ENCODE measurements around the gene ALG9.
"Not testable (repeated sequence)": the region's sequence is repeated elsewhere in the genome, so short reads cannot be mapped to it uniquely, and the experiment has no call there.

ALG9 gene

GRCh38 chr11:111909378-111909777, 38.0 kb upstream of the ALG9 start:
- CTCF ChIA-PET = interaction anchor here (1.2 to 3.3 kb wide), 3 partner anchors 12 to 22 kb away, joined by 3 to 13 read pairs (median 3); no protein-coding TSS in a partner anchor
- TF ChIP-seq CTCF (IDR thresholded peaks at IDR 0.05; ENCODE audit: control extremely low read depth, extremely low read depth, low read depth, missing control alignments) = no peak
- POLR2A ChIA-PET = no interaction called here
- DNase-seq (ENCODE audit: extremely low spot score) = no peak

GRCh38 chr11:111908639-111909305, 37.4 kb upstream of the ALG9 start:
- no peak for TF ChIP-seq CTCF (IDR thresholded peaks at IDR 0.05; ENCODE audit: control extremely low read depth, extremely low read depth, low read depth, missing control alignments)
- POLR2A ChIA-PET = no interaction called here
- CTCF ChIA-PET = interaction anchor here (1.2 to 3.3 kb wide), 4 partner anchors 11 to 23 kb away, joined by 3 to 13 read pairs (median 5); no protein-coding TSS in a partner anchor

GRCh38 chr11:111906680-111907079, 35.3 kb upstream of the ALG9 start:
- no peak for TF ChIP-seq CTCF (IDR thresholded peaks at IDR 0.05; ENCODE audit: control extremely low read depth, extremely low read depth, low read depth, missing control alignments)
- POLR2A ChIA-PET = no interaction called here
- no peak for DNase-seq (ENCODE audit: extremely low spot score)
- CTCF ChIA-PET = interaction anchor here (0.9 kb wide), 1 partner anchor 11 kb away, joined by 5 read pairs; no protein-coding TSS in a partner anchor

More at GRCh38 chr11:111908639-111909305, 37.4 kb upstream of the ALG9 start:
- no peak for DNase-seq (ENCODE audit: extremely low spot score)

- DNase-seq (ENCODE audit: extremely low spot score) = no peak
- CTCF ChIA-PET = interaction anchor here (1.3 kb wide), 1 partner anchor 9 kb away, joined by 3 read pairs; no protein-coding TSS in a partner anchor
- TF ChIP-seq CTCF (IDR thresholded peaks at IDR 0.05; ENCODE audit: control extremely low read depth, extremely low read depth, low read depth, missing control alignments) = no peak
- POLR2A ChIA-PET = no interaction called here
Observed at GRCh38 chr11:111905411-111905810, 34.0 kb upstream of the ALG9 start.

DNA sequence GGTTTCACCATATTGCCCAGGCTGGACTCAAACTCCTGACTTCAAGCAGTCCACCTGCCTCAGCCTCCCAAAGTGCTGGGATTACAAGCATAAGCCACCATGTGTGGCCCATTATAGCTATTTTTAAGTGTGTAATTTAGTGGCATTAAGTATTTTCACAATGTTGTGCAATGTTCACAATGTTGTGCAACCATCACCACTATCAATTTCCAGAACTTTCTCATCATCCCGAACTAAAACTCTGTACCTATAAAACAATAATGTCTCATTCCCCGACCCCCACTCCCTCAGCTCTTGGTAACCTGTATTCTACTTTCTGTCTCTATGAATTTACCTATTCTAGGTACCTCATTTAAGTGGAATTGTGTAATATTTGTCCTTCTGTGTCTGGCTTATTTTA, 15.5 kb upstream of the ALG9 start:
- TF ChIP-seq CTCF (IDR thresholded peaks at IDR 0.05; ENCODE audit: control extremely low read depth, extremely low read depth, low read depth, missing control alignments) = no peak
- DNase-seq (ENCODE audit: extremely low spot score) = no peak
- POLR2A ChIA-PET = no interaction called here
- CTCF ChIA-PET = interaction anchor here (1.1 to 2.0 kb wide), 3 partner anchors 15 to 109 kb away, joined by 3 to 5 read pairs (median 4); partner anchors contain the start of gene ALG9

DNA sequence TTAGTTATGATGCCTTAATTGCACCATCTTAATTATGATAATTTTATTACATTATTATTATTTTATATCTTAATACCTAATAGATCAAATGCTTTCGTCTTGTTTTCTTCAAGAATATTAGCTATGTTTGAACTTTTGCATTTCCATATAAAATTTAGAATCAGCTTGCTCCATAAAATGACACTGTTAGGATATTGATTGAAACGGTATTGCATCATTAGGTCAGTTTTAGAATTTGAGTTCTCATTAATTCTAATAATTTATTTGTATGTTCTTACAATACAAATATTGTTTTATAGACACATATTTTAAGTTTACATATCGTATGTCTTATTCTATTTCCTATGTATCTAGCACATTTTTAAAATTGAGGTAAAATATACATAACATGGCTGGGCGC, 14.7 kb upstream of the ALG9 start:
- ChIA-PET CTCF (interaction anchor here (0.7 to 2.0 kb wide), 5 partner anchors 9 to 109 kb away, joined by 3 to 5 read pairs (median 3); no protein-coding TSS in a partner anchor), POLR2A (no interaction called here)
- TF ChIP-seq CTCF (IDR thresholded peaks at IDR 0.05; ENCODE audit: control extremely low read depth, extremely low read depth, low read depth, missing control alignments) = no peak
- no peak for DNase-seq (ENCODE audit: extremely low spot score)

- not testable (repeated sequence) for DNase-seq (ENCODE audit: extremely low spot score)
- CTCF ChIA-PET = interaction anchor here (0.7 to 1.5 kb wide), 3 partner anchors 10 to 47 kb away, joined by 3 to 4 read pairs (median 3); no protein-coding TSS in a partner anchor
Observed at GRCh38 chr11:111885053-111885452, 13.7 kb upstream of the ALG9 start.

More at GRCh38 chr11:111885053-111885452, 13.7 kb upstream of the ALG9 start:
- POLR2A ChIA-PET = not testable (repeated sequence)
